Measurements from ENCODE around the gene INVS.
A peak's percentile ranks its signal among the peaks of the same experiment; 100 is the strongest.
"Not testable (repeated sequence)": the region's sequence is repeated elsewhere in the genome, so short reads cannot be mapped to it uniquely, and the experiment has no call there.

INVS gene

DNA sequence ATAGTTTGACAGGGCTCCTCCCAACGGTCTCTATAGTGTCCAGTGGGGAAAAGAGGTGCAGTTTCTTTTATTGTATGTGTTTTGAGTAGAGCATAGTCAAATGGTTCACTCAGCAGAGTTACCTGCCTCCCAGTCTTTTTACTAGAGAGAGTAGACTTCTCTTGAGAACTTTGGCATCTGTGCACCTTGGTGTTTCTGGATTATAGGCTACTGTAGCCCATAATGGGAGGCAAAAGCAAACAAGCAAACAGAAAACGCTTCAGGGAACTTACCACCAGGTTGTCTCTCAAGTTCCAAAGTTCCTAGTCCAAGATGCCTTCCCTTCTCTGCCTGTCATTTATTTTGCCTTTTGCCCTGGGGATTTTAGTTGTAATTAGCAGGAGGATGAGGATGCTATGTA lies 26.2 kb downstream of the INVS start:
- no peak for DNase-seq

DNA sequence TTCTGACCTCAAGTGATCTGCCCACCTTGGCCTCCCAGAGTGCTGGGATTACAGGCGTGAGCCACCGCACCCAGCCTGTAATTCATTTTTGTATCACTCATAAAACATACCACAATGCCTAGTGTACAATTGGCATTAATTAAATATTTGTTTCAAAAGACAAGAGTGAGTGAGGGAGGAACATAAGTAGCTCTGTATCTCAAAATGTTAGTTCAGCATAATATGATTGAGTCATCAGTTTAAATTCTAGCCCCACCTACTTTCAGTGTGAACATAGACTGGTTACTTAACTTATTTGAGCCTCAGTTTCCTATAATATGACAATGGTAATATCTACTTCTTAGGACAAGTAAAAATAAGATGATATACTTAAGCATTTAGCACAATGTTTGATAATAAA lies 26.9 kb downstream of the INVS start:
- DNase-seq = no peak

DNA sequence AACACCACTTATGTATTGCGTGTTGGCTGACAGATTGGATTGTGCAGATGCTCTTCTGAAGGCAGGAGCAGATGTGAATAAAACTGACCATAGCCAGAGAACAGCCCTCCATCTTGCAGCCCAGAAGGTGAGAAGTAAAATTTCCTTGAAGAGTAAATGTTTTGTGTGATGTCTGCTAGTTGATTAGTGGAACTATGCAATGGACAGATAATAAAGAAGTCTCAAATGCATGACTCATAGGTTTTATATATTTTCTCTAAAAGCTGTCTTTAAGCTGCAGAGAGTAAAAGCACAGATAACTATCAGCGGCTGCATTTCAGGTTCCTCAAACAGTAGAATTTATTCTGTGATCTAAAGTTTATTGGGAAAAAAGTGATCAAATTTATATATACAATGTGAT lies 27.4 kb downstream of the INVS start:
- peak; percentile 2 to 44 for DNase-seq

DNA sequence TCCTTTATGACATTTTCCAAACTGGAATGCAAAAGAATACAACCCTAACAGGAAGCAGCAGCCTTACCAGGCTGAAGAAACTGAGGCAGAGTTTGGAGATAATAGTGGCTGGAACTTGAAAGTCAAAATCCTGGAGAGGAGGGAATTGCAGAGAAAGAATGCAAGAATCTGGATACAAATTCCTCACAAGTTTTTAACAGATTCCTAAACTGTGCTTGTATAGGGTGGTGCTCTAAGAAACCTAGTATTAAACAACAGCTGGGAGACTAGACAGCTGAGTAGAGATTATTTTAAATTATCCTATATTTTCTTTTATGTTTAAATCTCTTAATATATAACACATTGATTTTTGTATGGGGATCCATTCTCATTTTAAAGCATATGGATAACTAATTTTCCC lies 30.7 kb downstream of the INVS start:
- DNase-seq = no peak

DNA sequence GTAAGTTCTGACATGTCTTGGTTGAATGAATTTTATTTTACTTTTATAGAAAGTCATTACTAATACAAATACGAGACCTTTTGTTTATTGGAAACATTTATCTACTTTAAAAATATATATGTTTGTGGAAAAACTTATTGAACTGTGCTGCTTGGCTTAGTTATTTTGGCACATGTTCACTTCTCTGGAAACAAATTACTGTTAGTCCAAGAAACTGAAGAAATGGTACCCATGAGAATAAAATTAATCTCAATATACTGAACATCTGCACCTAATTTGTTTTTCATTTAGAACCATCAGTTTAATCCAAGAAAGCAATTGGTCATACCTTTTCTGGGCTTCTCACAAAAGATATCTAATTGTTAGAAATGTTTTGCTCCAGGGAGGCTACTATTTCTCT lies 32.2 kb downstream of the INVS start:
- no peak for DNase-seq

DNA sequence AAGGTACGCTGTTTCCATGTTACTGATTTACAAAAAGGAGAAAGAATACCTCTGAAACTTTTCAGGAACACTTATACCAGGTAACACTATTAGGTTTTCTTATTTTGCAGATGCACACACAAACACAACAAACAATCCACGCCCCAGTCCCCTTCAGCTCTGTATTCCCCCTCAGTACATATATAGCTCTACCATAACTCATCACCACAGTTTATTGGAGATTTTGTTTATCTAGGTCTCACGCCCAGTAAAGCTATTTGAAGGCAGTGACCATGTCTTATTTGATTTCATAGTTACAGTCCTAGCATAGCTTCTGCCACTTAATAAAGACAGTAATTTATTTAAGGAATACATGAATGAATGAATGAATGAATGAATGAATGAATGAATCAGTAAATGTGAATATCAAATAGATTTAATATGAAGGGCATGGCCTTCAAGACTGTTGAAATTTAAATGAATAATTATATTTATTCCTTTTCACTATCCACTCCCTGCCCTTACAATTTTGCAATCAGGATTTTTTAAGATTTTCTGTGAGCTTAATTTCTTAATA lies 32.9 kb downstream of the INVS start:
- DNase-seq = no peak

DNA sequence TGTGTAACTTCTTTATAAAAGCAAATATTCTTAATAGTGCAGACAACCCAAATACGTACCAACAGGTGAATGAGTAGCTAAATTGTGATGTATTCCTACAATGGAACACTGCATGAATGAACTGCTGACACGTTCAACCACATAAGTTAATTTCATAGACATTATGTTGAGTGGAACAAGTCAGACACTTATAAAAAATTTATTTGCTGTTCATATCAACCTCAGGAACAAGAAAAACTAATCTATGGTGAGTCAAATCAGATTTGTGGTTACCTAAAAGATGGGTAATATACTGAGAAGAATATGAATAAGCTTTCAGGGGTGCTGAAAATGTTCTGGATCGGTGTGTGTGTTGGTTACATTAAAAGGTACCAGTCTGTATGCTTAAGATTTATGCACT lies 35.7 kb downstream of the INVS start:
- DNase-seq = no peak

DNA sequence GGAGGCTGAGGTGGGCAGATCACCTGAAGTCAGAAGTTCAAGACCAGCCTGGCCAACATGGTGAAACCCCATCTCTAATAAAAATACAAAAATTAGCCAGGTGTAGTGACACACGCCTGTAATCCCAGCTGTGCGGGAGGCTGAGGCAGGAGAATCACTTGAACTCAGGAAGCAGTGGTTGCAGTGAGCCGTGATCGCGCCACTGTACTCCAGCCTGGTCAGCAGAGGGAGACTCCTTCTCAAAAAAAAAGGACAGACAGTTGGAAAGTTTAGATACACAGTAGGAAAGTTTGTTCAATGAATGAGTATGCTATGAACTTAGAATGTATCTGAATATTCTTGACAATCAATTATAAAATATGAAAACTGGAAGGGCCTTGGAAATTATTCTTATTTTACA lies 37.8 kb downstream of the INVS start:
- DNase-seq = not testable (repeated sequence)

DNA sequence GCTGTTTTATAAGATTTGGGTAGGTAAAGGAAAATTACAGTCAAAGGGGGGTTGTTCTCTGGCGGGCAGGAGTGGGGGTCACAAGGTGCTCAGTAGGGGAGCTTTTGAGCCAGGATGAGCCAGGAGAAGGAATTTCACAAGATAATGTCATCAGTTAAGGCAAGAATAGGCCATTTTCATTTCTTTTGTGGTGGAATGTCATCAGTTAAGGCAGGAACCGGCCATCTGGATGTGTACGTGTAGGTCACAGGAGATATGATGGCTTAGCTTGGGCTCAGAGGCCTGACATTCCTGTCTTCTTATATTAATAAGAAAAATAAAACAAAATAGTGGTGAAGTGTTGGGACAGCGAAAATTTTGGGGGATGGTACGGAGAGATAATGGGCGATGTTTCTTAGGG lies 41.3 kb downstream of the INVS start:
- not testable (repeated sequence) for DNase-seq

DNA sequence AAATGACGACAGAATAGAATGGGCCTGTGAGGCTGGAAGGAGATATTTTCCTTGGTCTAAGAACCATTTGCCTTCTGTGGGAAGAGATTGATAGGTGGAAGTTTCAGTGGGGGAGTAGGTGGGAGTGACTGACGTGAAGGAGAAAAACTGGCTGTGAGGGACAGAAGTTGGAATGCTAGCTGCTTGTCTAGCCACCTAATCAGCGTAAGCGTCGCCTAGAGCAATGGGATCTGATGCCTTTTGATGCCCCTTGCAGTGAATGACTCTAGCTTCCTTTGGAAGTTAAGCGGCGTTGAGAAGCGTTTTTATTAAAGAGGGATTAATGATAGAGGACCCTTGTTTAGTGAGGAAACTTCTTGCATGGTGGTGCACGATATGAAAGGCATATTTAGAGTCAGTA lies 42.8 kb downstream of the INVS start:
- not testable (repeated sequence) for DNase-seq

DNA sequence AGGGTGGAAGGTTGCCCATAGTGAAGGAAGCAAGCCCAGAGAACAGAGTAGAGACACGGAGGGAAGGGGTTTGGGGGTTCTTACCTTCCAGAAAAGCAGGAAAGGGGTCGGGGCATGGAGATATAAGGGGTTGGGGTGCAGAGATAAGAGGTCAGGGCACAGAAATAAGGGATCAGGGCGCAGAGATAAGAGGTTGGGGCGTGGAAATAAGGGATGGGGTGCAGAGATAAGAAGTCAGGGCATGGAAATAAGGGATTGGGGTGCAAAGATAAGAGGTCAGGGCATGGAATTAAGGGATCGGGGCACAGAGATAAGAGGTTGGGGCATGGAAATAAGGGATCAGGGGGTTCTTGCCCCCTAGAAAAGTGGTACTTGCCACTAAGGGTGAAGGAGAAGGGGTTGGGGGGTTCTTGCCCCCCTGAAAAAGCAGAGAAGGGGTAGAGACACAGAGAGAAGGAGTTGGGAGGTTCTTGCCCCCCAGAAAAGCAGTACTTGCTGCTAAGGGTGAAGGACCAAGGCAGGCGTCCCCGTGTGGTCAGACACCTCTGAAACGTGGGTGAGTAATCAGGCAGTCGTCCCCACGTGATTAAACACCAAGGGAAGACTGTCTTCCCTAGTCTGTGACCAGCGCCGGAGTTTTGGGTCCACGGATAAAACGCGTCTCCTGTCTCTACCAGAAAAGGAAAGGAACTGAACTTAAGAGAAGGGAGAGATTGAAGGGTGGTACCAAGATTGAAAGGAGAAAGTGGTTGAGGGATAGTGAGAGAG lies 46.3 kb downstream of the INVS start:
- not testable (repeated sequence) for DNase-seq

DNA sequence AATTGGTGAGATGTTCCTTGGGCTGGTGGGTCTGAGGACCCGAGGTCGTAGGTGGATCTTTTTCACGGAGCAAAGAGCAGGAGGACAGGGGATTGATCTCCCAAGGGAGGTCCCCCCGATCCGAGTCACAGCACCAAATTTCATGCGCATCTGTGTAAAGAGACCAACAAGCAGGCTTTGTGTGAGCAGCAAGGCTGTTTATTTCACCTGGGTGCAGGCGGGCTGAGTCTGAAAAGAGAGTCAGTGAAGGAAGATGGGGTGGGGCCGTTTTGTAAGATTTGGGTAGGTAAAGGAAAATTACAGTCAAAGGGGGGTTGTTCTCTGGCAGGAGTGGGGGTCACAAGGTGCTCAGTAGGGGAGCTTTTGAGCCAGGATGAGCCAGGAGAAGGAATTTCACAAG lies 46.9 kb downstream of the INVS start:
- DNase-seq = not testable (repeated sequence)

DNA sequence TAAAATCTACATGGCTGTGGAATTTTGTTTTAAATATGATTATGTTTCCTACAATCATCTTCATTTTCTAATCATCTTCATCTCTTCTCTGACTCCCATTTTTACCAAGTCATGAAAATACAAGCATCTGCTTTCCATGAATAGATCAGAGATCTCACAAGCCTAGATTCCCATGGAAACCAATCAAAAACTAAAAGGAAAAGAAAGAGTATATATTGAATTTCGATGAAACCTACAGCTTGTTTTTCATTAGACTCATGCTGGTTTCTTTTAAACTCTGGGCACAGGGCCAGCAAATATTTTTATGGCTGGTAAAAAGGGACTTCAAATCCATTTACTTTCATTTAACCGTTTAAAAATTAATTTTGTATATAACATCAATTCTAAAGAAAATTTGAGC lies 51.2 kb downstream of the INVS start:
- no peak for DNase-seq

DNA sequence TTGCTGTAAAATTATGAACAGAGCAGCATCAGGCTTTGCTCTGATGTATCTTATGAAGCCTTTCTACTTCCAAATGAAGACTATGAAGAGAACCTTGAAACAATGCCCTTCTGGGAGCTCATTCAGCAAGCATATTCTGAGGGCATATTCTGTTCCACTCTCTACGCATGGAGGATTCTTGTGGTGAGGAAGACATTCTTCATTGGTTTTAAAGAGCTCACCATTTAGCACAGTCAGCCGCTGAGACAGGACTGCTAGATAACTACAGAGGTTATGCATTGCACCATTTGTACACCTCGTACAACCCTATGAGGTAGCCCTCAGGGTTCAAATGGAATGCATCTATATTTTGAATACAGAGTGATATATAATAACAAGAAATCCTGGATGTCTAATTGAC lies 61.0 kb downstream of the INVS start:
- DNase-seq = no peak

DNA sequence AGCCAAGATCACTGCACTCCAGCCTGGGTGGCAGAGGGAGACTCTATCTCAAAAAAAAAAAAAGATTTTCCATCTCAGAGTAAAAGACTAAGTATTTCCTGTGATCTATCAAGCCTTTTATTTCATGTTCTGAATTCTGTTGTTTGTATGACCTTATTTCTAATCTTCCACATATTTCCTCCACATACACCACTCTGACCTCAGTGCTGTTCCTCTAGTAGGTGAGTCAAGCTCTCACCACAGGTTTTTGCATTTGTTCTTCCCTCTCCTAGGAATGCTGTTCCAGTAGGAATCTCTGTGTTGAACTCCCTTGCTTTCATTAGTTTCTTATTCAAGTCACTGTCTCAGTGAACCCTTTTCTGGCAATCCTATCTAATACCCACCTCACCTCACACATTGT lies 68.1 kb downstream of the INVS start:
- DNase-seq = no peak

DNA sequence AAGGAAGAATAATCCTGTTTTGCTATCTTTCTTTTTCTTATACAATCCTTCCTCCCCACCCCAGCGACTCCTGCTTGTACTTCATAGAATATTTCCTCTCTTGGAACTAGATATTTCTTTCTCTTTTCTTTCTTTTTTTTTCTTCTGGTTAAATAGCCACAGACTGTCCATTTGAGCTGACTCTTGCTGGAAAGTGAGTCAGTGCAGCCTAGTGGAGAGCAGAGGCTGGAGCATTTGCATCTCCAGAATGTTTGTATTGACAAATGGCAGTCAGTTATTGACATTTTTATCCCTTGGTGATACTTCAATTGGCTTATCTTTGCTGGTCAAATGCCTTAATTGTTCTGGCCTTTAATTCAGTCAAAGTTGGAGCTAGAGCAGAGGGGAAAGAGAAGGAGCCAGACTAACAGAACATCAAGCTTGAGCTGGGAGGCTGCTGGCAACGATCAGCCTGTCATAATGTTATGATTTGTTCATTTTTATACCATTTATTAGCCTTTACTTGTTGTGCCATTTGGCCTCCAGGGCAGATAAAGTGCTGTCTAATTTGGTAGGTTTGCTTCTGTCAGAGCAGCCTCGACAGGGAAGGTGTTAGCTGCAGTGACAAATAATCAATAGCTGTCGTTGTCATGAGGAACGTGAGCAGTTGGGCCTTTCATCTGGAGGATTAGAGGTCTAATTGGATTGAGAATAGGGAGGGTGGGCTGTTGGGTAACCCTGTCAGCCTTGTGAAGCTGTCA lies 69.0 kb downstream of the INVS start:
- DNase-seq = peak; percentile 6 to 62

DNA sequence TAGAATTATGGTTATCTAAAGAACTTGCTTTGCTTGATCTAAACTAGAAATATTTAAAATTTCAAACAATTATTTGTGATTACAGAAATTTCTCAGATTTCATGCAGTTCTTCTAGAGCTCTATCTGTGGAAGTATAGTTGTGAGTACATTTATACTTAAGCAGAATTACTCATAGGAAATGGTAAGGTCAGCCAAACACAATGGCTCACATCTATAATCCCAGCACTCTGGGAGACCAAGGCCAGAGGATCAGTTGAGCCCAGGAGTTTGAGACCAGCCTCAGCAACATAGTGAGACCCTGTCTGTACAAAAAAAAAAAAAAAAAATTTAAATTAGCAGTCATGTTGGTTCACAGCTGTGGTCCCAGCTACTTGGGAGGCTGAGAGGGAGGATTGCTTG lies 71.0 kb downstream of the INVS start:
- no peak for DNase-seq

DNA sequence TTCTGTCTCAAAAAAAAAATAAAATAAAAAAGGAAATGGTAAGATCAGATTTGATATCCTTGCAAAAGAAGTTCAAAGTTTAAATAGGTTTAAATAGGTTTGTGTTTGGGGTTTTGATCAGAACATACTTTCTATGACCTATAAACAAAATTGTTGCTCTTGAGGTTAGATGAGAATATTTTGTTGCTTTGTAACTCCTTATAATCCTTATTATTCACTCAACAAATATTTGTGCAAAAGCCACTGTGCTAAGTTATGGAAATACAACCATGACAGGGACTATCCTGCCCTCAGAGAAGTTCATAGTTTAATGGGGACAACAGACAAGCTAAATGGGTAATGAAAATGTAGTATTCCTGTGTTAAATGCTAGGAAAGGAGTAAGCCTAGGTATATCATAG lies 71.5 kb downstream of the INVS start:
- DNase-seq = no peak

DNA sequence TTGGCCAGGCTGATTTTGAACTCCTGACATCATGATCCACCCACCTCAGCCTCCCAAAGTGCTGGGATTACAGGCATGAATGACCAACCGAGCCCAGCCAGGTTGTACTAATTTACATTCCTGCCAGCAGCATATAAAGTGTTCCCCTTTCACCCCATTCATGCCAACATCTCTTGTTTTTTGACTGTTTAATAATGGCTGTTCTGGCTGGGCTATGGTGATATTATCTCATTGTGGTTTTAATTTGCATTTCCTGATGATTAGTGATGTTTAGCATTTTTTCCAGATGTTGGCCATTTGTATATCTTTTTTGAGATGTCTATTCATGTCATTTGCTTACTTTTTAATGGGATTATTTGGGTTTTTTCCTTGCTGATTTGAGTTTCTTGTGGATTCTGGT lies 87.3 kb downstream of the INVS start:
- no peak for DNase-seq

DNA sequence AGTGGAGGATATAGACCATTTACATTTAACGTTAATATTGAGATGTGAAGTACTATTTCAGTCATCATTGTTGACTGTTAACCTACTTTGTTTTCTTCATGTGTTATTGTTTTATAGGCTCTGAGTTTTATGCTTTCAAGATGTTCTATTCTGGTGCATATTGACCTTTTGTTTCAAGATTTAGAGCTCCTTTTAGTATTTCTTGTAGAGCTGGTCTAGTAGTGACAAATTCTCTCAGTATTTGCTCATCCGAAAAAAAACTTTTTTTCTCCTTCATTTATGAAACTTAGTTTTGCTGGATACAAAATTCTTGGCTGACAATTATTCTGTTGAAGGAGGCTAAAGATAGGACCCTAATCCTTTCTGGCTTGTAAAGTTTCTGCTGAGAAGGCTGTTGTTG lies 91.3 kb downstream of the INVS start:
- DNase-seq = no peak

DNA sequence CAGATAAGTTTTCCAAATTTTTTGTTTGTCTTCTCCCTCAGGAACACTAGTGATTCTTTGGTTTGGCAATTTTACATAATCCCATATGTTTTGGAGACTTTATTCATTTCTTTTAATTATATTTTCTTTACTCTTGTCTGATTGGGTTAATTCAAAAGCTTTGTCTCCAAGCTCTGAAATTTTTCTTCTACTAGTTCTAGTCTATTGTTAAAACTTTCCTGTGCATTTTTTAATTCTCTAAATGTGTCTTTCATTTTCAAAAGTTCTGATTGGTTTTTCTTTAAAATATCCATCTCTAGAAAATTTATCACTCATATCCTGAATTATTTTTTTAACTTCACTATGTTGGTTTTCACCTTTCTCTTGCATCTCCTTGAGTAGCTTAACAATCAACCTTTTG lies 92.2 kb downstream of the INVS start:
- DNase-seq = no peak

DNA sequence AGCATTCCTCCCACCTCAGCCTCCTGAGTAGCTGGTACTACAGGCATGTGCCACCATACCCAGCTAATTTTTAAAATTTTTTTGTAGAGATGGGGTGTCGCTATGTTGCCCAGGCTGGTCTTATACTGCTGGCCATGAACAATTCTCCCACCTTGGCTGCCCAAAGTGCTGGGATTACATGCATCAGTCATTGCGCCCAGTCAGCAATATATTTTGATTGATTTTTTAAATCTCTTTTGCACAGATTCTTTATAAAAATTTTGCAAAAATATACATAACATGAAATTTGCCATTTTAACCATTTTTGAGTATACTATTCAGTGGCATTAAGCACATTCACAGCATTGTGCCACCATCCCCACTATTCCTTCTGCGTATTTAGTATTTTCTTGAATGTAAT lies 94.0 kb downstream of the INVS start:
- DNase-seq = no peak

DNA sequence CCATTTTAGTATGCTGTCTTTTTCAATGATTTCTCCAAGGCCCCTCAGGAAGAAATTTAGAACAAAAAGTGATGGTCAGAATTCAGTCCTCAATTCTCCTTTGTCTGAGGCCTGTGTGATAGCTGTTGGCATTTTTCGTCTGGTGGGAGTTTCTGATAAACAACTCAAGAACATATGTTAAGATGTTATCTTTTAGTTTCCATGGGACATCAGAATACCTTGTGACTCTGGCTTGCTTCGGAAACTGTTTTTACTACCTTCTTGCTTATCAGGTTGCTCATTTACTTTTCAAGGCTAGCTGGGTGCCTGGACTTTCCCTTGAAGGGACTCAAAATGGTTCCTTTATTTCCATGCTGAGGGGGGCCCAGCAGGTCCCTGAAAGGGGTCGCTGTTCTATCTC lies 97.2 kb downstream of the INVS start:
- DNase-seq = no peak

DNA sequence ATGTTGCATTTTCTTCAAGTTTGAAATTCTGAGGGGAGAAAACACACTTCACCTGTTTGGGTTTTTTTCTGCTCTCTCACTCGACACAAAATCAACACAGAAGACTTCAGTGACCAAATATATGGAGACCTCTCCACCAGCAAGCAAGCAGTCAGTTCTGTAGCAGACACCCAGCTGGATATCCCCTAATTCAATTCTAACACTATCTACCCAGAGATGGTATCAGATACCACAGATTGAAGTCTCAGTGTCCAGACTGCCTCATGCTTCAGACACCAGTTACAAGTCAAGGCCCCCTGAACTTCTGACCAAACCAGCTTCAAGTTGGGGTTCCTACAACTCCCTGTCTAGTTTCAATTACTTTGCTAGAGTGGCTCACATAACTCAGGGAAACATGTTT lies 97.8 kb downstream of the INVS start:
- DNase-seq = no peak
